GM12864 (cell line): ENCODE data around the gene NOL4L.

Experiments used
- DNase-seq: peaks from one replicate; pipeline ENCODE4 v3.0.0-alpha.2; 2011; ENCODE audit warnings: low read depth
- H3K4me3 ChIP-seq: 2 replicates; pipeline ENCODE4 v1.5.1; 2011; ENCODE audit warnings: mild to moderate bottlenecking, low read depth, low read length, control low read depth
- CTCF ChIP-seq: IDR thresholded peaks from 2 replicates; pipeline ENCODE4 v1.5.1; 2011; ENCODE audit warnings: low read depth, mild to moderate bottlenecking, moderate library complexity, low read length, control low read depth, inconsistent platforms; ENCODE audit errors: missing control alignments

NOL4L gene

GRCh38 chr20:32397567-32398084, 187.5 kb downstream of the NOL4L start:
- no peak for TF ChIP-seq CTCF
- DNase-seq, result no peak
- H3K4me3 ChIP-seq, result no peak overlapping the region

GRCh38 chr20:32396646-32397160, 188.4 kb downstream of the NOL4L start:
- H3K4me3 ChIP-seq, result no peak overlapping the region
- DNase-seq, result no peak
- no peak for TF ChIP-seq CTCF

GRCh38 chr20:32395066-32395465, 190.1 kb downstream of the NOL4L start:
- no peak for TF ChIP-seq CTCF
- no peak for DNase-seq
- H3K4me3 ChIP-seq, result no peak overlapping the region
